GM21381 (cell line): ENCODE results near the gene DEDD2.
"Not testable (repeated sequence)": the region's sequence is repeated elsewhere in the genome, so short reads cannot be mapped to it uniquely, and the experiment has no call there.

Source experiments
- ATAC-seq: cut with Tn5 transposase; IDR thresholded peaks from one replicate; pipeline ENCODE4 v1.9.1; 2021; ENCODE audit warnings: mild to moderate bottlenecking, moderate library complexity; ENCODE audit not compliant: unreplicated experiment

DEDD2 gene, protein sequence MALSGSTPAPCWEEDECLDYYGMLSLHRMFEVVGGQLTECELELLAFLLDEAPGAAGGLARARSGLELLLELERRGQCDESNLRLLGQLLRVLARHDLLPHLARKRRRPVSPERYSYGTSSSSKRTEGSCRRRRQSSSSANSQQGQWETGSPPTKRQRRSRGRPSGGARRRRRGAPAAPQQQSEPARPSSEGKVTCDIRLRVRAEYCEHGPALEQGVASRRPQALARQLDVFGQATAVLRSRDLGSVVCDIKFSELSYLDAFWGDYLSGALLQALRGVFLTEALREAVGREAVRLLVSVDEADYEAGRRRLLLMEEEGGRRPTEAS

DNA sequence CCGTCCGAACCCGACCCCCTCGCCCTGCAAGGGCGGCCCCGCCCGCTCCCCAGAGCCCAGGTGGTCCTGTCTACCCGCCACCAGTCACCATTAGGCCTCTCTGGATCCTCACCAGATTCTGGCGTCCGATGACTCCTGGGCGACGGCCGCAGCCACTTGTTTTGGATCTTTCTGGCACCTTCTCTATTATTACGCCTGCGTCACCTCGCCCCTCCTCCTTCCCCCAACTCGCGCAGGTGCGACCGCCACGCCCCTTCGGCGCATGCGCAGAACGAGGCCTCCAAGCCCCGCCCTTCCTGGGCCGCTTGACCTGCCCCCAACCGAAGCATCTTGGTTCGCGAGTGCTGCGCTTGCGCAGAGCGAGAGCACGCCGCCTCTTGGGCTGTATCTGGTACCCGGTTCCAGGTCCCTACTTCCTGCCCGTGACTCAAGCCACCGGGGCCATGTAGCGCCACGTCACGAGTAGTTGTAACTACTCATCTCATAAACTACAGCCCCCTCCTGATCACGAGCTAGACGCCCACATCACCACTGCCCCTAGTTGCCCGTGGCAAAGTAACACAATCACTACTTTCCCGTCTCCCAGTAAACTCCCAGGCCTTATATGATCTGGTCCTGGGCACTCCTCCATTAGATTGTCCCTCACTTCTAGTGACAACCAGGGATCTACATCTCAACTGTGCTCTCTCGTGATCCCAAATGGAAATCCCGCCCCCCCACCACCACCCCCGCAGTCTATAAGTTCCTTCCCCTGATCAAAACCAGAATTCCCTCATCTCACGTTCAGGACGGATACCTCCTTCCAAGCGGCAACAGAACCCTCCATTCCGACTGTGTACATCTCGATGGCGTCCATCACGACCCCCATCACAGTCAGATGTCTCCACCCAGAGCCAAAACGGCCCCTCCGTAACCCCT lies at the start of gene DEDD2:
Gene DEDD2, minus strand, starts transcription at position 158 of the 918 bp plus-strand sequence. CDS start 670 bp downstream, outside the sequence.
- ATAC-seq: peak; percentile 64

DNA sequence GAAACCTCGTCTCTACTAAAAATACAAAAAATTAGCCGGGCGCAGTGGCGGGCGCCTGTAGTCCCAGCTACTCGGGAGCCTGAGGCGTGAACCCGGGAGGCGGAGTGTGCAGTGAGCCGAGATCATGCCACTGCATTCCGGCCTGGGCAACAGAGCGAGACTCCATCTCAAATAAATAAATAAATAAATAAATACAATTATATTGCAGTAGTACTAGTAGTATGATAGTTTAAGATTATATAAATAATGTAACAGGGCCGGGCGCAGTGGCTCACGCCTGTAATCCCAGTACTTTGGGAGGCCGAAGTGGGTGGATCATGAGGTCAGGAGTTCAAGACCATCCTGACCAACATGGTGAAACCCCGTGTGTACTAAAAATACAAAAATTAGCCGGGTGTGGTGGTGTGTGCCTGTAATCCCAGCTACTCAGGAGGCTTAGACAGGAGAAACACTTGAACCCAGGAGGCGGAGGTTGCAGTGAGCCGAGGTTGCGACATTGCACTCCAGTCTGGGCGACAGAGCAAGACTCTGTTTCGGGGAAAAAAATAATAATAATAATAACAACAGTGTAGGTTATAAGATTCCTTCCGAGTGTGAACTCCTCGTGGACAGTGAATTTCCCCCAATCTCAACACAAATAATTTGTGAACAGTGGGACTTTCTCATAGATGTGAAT lies 49.6 kb upstream of the DEDD2 start:
- not testable (repeated sequence) for ATAC-seq

DNA sequence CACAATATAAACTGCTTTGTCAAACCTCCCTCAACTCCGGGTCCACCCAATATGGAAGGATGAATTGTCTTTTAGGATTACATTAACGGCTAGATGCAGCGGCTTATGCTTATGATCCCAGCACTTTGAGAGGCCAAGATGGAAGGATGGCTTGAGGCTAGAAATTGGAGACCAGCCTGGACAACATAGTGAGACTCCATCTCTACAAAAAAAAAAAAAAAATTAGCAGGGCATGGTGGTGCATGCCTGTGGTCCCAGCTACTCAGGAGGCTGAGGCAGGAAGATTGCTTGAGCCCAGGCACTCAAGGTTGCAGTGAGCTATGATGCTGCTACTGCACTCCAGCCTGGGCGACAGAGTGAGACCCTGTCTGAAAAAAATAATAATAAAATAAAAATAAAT lies 48.6 kb upstream of the DEDD2 start:
- not testable (repeated sequence) for ATAC-seq

DNA sequence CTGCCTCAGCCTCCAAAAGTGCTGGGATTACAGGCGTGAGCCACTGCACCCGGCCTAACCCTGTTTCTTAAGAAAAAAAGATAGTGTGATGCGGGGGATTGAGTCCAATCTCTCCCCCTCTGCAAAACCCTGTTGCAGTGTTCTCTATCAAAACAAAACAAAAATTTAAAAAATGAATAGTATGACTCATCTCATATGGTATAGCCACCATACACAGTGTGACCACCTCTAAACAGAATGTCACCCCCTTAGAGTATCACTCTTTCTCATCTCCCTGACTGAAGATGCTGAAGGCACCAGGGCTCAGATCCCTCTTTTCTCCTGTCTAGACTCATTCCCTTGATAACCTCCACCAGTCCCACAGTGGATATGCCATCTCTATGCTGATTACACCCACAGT lies 44.3 kb upstream of the DEDD2 start:
- no peak for ATAC-seq

DNA sequence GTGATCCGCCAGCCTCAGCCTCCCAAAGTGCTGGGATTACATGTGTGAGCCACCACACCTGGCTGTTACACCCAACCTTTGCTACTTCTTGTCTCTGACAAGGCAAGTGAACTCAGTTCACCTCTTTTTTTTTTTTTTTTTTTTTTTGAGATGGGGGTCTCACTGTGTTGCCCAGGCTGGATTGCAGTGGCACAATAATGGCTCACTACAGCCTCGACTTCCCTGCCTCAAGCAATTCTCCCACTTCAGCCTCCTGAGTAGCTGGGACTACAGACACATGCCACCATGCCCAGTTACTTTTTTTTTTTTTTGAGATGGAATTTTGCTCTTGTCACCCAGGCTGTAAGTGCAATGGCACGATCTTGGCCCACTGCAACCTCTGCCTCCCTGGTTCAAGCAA lies 40.4 kb upstream of the DEDD2 start:
- not testable (repeated sequence) for ATAC-seq

DNA sequence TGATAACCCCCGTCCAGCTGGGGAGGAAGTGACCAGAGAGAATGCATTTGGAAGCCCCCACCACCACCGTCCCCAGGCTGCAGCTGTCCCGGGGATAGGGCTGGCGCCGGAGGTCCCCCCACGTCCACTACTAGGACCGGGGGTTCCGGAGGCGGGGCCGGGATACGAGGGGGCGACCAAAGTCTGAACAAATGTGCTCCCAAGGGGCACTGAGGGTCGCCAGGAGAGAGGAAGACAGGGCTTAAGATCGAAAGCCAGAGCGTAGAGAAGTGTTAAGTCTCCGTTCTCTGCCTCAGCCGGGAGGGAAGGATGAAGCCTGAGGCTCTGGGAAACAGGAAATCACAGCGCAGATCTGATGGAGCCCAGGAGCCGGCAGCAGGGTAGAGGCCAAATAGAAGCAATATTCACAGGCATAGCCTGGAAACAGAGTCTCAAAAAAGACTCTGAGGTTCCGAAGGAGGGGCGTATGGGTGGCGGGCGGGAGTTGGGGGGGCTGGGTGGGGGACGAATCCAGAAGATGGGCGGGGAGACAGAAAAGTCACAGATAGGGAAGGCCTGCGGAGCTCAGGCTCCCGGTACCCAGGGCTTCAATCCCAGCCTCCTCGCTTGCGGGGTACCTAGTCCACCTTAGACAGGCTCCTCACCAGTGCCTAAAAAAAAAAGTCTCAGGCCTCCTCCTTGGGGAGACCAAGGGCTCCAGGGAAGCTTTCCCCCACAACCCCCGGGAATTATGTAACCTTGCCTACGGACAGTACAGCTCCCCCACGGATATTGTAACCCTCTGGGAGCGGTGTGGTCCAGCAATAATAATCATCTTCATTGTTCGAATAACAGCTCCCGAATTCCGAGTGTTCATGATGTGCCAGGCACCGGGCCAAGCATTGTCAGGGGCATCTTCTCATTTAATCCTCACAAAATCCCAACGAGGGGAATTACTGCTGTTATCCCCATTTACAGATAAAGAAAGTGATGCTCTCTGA lies 38.6 kb upstream of the DEDD2 start:
- ATAC-seq: no peak

DNA sequence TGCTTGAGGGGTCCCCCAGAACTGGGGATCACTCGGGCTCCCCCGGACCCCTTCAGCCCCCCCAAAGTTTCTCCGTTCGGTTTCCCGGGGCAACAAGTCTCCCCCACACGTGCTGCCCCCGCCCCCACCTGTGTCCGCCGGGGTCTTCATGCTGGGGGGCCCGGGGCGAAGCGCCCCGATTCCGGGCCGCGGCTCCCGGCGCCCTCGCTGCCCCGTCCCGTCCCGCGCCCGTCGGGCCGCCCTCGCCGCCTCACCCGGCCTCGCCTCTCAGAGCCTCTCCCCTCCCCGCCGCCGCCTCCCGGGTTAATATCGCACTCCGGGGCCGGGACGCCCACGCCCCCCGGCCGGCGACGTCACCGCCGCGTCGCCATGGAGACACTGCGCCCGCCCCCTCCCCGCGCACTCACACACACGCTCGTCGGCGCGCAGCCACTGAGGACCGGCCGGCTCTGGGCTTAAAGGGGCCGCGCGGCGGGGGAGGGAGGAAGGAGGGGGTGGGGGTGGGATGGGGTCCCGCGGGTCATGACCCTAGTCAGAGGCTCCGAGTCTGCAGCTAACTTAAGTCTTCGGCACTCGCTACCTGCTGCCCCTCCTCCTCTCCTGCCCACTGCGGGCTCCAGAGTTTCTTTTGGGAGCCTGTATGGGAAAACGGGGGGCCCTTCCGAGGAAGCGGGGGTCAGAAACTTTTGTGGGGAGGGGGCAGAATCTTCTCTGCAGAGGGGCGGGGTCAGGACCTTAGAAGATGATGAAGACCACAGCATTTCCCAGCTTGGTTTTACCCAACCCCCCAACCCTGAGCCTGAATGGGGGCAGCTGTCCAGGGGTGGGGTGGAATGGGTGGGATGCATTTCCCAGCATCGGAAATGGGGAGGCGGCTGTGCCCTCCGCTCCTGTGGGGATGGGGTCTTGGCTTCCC lies 37.6 kb upstream of the DEDD2 start, which contains the start of gene ERF:
Gene ERF, minus strand, starts transcription at position 279 of the 916 bp plus-strand sequence. Its CDS starts 129 bp downstream, at position 150.
- ATAC-seq: peak; percentile 74

DNA sequence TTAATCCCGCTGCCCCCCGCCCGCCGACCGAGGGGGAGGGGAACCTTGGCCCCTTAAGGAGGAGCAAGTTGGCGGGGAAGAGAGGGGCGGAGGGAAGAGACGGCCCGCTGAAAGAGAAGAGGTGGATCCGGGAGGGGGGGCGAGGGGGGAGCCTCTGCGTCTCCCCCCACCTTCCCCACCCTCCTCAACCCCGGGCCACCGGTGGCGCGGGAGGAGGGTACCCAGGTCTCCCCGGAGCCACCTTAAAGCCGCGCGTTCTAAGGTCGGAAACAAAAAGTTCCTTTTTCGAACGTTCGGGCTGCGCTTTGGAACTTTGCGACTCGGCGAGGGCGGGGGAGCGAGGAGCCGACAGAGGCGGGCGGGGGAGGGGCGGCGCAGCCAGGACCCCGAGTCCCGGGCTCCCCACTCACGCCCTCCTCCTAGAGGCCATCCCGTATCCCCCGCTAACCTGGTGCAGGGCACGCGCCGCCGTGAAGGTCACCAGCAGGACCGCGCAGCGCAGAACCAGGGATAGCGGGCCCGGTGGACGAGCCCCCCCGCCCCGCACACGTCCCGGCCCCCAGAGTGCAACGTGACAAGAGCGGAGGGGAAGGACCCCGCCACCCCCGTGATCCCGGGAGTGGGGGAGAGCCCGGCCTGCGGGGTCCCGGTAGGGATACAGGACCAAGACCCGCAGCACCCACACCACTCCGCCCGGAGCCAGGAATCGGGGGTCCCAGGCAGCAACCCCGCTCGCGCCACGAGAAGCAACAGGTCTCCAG lies 36.8 kb upstream of the DEDD2 start:
- ATAC-seq: no peak

DNA sequence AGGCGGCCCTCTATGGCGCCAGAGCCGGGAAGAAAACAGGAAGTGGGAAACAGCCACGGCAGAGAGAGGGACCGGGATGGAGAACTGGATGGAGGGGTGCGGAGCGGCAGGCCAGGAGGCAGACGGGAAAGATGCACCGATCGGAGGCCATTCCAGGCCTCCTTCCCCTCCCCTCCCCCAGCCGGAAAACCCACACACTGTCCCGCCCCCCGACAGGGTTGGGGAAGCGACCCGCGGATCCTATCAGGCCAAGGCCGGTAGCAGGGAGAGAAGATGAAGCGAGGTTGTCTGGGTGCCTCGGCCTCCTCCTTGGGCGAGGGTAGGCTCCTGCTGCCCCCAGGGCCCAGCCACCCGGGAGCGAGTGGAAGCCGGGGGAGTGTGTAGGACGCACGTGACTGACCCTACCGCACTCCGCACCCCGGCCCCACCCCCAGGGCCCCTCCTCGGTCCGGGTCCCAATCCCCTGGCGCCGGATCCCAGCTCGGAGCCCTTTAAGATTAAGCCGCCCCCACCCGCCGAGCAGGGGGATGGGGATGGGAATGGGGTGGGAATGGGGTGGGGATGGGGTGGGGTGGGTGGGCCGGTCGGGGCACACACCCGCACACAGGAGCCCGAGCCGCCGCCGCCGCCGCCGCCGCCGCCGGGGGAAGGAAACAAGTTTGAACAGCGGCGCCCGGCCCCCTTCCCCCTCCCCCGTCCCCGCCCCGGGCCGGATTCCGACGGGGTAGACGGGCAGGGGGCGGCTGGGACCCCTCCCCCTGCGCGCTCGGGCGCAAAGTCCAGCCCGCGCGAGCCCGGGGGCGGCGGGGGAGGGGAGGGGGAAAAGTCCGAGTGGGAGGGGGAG lies 36.0 kb upstream of the DEDD2 start:
- no peak for ATAC-seq

DNA sequence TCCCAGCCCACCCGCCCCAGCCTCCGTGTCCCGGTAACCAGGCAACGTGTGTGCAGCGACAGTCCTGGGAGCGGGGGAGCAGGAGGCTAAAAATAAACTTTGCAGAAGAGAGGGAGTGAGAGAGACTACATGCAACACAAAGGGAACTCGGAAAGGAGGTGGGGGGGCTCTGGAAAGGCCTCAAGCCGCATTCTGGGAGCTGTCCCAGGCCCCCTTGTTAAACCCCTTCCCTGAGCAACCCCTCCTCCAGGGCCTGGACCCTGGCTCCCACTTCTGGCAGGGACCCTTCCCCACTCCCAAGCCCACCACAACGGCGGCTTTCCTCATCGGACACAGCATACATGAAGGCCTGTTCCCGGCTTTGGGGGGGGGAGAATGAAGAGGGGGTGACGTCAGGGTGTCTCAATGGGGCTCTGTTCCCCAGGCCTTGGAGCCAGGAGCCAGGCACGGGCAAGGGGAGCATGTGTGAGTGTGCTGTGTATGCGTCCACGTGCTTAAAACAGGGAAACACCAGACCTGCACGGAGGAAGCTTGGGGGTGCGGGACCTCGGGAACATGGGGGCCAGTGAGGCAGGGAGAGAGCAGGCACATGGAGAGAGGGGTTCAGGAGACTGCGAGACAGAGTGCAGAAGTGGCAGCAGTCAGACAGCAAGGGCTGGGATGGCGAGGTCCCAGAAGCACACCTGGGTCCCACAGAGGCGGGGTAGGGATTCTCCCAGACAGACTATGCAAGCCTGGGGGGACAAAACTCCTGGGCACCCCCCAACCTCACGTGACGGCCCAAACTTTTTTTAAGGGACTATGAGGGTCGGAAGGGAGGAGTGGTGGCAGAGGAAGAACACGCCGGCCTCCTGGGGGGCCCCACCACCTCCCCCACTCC lies 35.1 kb upstream of the DEDD2 start:
- ATAC-seq: no peak

DNA sequence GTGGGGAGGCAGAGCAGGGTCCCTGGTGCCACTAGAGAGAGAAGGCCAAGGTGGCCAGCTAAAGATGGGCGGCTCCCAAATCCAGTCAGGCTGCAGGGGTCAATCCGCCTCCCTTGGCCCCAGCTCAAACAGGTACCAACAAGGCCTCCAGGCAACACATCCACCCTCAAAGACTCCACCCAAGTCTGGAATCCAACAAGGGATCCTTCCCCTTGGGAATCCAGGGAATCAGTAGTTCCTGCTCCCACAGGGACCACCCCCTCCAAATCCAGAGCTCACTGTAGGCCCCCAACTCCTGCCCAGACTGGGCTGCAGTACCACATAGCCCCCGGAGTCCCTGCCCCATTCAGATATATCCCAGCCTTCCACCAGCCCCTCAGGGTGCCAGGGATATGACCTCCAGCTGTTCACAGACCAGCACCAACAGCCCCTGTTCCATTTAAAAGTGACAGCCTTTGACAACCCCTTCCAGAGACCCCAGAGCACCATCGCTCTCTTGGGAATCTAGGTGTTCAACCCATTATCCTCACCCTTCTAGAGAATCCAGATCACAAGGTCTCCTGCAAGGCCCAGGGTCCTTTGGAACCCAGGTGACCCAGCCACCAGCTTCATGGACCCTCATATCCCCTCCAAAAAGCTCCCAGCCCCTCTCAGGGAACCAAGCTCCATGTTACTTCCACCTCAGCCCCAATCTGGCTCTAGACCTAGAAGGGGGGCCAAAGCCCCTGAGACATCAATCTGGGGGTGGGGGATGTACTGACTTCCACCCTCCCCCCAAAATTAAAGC lies 34.3 kb upstream of the DEDD2 start:
- ATAC-seq: no peak

DNA sequence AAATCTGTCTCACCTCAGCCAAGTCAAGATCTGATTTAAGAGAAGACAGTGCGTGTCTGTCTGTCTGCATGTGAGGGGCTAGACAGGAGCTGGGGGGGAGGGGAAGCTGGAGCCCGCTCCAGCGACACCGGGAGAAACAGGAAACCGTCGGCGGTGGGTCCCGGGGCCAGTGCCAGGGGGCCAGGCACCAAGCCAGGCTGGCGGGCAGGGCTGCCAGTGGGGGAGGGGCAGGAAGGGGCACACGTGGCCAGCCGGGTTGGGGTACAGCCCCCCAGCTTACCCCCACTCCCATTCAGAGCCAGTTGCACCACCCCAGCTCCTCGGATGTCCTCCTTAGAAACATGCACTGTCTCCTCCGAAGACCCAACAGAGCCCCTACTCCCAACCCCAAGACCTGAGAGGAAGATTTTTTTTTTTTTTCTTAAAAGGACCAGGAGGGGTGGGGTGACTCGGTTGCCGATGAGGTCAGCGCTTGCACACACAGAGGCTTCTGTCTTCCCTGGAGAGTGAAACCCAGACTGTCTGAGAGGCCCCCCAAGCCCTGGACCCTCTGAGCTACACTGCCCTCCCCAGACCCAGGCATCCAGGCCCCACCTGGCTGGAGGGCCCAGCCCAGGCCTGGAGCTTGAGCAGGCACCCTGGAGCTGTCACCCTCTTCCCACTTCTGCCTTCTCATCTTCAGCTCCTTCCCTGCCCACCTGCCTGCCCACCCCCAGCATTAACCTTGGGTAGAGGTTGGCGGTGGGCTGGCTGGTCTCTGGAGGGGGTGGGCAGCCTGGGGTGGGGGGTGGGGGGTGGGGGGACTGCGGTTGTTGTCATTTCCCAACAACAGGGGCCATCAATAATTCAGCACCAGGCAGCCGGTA lies 33.4 kb upstream of the DEDD2 start:
- ATAC-seq: no peak

DNA sequence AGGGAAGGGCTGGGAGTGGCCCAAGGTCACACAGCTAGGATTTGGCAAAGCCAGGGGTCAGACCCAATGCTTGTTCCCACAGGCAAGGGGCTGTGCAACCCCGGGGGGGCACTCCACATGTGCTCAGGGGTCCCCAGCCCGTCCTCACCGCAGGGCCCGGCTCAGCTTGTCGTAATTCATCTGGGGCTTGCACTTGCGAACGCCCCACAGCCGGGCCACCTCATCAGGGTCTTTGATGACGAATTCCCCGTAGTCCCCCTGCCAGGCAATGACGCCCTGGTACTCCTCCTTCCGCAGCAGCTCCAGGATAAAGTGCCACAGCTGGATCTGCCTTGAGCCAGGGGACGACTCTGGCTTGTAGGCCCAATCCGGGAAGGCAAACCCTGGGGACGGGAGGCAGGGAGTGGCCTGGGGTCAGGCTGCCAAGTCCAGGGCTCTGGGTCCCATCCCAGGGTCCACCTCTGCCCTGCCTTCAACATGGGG lies 32.7 kb upstream of the DEDD2 start:
- no peak for ATAC-seq

DNA sequence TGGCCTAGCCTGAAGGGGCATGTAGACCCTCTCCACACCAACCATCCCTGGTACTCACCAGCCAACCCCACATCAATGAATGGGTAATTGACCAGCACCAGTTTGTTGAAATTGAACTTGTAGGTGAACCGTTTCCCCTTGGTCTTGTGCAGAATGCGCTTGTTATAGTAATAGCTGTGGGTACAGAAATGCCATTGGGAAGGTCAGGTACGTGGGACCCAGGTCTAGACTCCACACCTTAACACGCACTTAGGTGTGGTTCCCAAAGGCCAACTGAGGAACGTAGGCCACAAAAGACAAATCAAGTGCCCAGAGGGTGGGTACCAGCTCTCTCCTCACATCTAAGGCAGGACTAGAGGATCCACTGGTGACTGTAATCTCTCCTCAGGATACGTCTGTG lies 32.3 kb upstream of the DEDD2 start:
- no peak for ATAC-seq
